Middle frontal gyrus (tissue), 1 donor: ENCODE data around the gene EDNRA.
"Not testable (repeated sequence)": the region's sequence is repeated elsewhere in the genome, so short reads cannot be mapped to it uniquely, and the experiment has no call there.

ENCODE experiments used
- DNase-seq: peaks from one replicate; pipeline ENCODE4 v3.0.0-alpha.2; 2015; ENCODE audit warnings: low spot score; ENCODE audit errors: extremely low spot score

The EDNRA gene

DNA sequence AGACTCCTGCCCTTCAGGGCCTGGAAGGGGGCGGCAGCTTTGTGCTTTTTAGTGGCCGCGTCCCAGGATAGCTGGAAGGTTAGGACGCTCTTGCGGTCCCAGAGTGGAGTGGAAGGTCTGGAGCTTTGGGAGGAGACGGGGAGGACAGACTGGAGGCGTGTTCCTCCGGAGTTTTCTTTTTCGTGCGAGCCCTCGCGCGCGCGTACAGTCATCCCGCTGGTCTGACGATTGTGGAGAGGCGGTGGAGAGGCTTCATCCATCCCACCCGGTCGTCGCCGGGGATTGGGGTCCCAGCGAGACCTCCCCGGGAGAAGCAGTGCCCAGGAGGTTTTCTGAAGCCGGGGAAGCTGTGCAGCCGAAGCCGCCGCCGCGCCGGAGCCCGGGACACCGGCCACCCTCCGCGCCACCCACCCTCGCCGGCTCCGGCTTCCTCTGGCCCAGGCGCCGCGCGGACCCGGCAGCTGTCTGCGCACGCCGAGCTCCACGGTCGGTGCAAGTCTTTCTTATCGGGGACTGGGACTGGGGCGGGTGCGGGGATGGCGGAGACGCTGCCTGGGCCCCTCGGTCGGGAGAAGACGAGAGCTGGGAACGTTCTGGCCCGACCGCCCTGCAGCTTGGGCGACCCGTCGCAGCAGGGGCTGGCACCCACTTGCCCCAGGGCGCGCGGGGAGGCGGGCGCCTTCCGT, at the start of gene EDNRA:
Gene EDNRA (plus strand): TSS at position 207 of the 686 bp plus-strand sequence. CDS start 4,585 bp downstream, outside the sequence.
- no peak for DNase-seq

DNA sequence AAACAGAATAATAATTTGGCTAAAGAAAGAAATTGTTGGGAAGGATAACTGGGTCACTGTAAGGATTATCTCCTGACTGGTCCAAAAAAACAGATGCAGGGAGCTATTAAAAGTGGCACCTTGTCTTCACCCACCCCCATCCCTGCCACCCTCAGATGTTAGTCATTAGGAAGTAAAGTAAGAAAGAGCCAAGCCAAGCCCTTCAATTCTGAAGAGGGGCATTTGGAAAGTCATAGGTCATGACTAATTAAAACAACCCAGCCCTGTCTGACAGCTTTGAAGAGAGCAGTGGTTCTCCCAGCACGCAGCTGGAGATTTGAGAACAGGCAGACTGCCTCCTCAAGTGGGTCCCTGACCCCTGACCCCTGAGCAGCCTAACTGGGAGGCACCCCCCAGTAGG, 46.5 kb upstream of the EDNRA start:
- not testable (repeated sequence) for DNase-seq

DNA sequence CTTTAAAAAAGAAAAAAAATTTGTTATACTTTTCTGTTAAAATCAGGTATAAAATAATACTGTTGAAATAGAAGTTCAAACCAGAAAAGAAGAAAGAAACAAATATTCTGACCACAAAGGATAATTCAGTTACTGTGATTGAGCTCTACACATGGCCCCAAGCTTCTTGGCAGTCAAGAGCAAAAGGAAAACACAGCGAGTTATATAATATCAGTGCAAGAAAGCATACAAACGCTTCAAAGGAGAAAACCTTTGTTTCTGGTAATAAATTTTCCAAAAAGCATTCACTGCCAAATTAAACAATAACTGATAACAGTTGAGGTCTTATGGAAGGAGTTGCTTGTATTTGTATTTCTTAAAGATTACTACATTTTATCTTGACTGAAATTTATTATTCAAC, 40.5 kb upstream of the EDNRA start:
- DNase-seq, result no peak

DNA sequence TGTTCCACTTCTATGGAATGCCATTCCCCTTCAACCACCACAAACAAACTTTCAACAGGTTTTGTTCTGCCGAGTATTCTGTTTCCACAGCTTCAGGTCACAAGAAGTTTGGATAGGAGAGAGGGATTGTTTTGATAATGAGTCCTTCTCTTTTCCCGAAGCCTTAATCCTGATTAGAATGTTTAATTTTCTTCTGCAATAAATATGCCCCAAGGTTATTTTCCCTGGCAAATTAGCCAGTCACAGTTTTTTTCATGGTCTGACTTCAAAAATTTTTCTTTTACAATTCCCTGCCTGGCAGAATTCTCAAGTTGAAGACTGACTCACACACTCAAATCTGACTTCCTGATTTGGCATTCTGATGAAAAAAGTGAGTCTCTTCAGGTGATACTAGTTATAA, 33.1 kb upstream of the EDNRA start:
- DNase-seq, result no peak

DNA sequence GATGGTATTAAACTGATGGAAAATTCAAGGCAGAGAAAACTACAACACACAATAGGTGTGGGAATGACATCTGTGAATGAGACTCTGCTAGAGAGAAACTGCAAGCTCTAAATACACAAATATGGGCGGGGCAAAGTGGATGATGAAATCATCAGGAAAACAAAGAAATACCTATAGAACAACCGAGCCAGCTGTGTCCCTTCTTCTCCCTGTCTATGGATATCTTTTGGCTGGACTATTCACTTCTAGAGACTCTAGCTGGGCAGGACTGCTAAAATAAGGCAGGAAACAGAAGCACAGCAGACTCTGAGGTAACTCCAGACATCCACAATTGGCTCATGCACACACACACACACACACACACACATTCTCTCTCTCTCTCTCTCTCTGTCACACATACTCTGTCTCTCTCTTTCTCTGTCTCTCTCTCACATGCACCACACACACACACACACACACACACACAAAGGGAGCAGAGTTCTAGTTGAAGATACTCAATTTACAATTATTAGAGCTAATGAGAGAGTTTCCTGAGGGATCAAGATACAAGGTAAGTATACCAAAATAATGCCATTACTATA, 27.2 kb upstream of the EDNRA start:
- DNase-seq, result no peak

DNA sequence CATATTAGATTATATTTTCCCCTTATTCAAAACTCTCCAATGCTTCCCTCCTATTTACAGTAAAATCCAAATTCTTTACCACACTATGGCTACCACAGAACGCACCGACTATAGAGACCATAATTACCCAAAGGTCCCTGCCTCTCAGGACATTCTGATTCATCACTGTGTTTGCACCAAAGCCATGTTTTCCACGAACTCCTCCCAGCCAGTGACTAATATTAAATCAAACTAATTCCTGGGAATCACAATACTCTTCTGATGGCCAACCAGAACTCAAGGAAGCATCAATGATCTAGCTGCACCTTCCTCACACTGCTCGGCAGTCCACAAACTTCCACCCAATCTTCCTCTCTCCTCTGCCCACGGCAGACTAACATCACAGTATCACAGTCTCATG, 24.2 kb upstream of the EDNRA start:
- no peak for DNase-seq

DNA sequence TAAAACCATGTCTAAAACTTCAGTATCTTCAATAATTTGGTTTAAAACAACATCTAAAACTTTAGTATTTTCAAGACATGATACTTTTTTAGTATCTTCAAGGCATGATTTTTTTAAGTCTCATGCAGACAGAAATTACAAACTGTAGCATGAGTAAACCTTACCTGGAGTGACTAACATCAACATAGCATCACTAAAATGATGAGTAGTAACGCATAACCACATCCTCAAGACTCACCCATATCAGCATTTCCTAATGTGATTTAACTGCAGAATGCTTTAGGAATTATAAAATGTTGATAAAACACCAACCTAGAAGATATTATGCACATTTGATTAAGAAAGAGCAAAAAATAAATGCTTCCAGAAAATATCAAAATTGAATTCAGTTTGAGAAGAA, 19.7 kb upstream of the EDNRA start:
- DNase-seq, result no peak

DNA sequence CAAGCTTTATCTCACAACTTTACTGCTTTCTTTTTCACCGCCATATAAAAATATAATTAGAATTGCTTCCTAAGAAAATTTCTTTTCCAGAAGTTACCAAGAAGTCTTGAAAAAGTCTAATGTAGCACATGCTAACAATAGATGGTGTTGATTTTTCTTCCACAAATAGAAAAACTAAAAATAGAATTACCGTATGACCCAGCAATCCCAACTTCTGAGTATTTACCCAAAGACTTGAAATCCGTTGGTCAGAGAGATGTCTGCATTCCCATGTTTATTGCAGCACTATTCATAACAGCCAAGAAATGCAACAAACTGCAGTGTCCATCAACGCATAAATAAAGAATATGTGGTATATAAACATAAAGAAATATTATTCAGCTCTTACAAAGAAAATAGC, 17.8 kb upstream of the EDNRA start:
- no peak for DNase-seq

DNA sequence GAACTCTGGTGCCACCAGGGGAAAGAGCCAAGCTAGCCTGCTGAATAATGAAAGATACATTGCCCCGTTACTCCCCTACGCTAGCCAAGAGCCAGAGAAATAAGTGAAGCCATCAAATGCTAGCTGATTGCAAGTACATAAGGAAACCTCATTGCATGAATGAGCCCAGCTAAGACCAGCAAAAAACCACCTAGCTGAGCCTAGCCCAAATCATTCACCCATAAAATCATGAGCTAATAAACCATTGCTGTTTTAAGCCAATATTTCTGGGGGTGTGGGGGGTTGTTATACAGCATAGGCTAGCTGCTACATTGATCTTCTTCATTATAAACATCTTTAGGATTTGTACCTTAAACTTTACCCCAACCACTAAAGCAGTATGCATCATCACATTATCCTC, 15.4 kb upstream of the EDNRA start:
- DNase-seq, result no peak

DNA sequence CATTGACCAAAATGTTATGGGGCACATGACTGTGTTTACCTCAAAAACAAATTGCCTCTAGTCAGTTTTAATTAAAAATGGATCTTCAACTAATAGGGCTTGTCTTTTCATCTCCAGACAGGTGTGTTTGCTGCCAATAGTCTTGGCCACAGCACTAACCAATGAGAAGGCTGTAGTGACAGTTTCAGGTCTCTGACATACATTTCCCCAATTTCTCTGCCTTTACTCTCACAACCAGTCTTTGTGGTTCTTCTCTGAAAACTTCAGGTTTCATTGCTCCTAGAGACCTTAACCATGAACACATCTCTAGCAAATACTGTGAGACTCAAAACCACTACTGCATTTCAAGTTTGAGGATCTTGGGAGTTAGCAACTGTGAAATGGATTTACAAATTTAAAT, 3.5 kb upstream of the EDNRA start:
- DNase-seq, result no peak

DNA sequence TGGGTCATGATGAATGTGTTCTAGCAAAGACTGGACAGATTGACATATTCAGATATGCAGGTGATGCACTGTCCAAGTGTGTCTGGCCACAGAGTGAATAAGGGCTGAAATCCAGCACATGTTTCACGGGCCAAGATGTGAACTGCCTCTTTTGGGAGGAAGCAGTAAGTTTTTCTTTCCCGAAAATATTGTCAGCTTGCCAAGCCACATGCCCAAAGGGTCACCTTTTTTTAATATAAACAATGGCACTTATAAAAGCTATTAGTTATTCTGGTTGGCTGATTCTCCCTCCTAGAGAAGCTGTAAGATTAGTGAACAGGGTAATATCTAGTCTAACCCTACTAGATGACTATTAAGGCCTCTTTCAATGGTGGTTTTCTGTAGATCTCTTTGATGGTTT, 1.5 kb upstream of the EDNRA start:
- DNase-seq, result no peak

DNA sequence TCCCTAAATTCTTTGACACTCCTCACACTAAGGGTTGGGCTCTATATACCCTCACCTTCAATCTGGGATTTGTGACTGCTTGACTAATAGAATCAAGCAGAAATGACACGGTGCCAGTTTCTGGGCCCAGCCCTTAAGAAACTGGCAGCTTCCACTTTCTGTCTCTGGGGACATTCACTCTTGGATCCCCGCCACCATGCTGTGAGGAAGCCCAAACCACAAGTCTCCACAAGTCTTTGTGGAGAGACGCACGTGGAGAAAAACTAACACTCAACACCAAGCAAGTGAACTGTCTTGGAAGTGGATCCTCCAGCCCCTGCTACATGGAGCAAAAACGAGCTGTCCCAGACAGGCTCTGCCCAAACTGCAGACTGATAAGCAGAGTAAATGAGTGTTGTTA, 1.1 kb upstream of the EDNRA start:
- no peak for DNase-seq

DNA sequence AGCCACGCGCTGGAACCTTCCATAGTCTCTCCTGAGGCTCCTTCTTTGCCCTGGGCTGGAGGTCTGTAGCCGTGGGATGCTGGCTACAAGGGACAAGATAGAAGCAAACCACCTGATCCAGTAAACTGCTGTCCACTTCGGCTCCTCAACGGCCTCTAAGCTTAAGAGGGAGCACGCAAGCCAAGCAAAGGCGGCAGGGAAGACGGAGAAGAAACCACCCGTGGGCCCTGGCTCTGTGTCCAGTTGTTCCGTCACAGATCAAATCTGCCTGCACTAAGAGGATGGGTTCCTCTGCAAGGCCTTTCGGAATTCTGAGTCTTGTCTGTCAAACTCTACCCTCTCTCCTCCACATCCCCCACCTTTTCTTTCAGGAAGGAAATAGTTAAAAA, 401 bp upstream of the EDNRA start:
- no peak for DNase-seq

DNA sequence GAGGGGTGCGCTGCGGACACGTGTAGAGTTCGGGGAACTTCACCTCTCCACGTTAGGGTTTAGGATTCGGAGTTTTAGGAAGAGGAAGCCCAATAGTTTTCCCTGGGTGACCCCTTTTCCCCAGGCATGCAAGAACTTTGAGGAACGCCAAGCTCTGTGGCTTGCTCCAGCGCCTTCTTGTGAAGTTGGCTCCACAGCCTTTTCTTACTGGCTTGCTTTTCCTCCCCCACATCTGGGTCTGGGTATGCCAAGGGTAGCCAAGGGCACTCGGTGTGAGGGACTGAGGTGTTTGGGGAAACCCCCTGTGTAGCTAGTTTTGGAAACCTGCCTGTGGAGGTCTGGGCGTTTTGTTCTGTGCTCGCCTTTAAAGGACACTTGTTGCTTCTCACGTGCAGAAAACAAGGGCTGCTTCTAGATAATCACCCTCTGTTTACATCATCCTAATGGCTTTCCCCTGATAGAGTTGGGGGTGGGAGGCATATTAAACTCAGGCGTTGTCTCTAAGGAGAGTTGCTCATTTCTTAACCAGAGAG, 746 bp downstream of the EDNRA start:
- DNase-seq, result no peak

DNA sequence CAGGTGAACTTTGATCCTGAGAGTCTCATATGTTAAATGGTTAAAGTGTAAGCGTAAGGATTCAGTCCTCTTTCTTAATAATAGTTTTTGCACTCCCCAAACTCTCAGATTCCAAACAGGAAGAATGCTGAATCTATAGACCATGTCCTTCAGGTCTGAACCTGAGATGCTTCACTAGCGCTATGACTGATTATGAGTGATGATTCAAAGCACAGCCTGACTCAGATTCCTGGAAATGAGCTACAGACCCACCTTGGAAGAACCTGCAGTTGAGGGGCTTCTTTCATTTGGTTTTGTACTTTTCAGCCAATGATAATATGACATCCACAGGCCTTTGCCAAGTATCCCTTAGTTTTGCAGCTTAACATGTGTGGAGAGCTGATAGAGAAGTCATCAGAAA, 1.4 kb downstream of the EDNRA start:
- DNase-seq, result no peak

DNA sequence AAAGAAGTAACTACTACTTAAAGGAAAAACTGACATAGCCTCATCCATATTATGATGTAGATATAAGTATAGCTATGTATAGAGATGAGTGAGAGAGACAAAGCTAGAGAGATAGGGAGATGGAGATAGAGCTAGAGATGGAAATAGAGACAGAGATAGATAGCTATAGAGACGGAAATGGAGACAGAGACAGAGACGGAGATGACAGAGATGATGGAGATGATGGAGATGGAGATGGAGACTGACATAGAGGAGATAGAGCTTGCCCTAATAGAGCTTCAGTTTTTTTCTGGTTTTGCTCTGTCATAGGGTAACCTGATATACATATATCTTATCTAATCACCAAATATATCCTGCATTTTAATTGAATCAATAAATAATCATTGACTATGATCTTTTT, 4.3 kb downstream of the EDNRA start:
- no peak for DNase-seq

DNA sequence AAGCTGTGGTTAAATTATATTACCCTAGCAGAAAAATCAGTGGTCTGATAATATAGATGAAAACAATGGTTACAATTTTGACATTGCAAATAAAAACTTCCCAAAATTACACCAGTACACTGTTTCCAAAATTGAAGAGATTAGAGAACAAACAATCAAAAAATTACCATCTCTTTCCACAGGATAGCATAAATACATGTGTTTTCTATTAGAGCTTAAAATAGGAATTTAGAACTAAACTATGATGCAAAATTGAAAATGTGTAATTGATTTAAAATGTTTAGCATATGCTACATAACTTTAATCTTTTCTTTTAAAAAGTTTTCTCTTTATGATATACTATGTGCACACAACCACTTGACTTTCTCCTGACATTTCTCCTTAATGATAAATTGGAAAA, 6.7 kb downstream of the EDNRA start:
- no peak for DNase-seq

DNA sequence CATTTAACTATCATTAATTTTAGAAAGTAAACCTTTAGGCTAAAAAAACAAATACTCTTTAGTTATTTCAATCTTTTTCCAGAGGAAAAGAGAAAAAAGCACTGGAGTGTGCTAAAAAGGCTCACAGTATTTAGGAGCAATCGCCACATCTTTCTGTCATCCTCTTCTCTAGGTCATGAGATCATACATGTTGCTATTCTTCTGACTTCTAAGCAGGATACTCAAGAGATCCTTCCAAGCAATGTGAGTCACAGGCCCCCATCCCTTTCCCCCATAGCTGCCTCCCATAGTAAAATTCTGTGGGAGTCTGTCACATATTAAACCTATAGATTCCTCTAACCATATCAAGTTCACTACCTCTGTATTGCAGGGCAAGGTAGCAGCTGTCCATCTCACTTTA, 7.7 kb downstream of the EDNRA start:
- DNase-seq, result no peak

DNA sequence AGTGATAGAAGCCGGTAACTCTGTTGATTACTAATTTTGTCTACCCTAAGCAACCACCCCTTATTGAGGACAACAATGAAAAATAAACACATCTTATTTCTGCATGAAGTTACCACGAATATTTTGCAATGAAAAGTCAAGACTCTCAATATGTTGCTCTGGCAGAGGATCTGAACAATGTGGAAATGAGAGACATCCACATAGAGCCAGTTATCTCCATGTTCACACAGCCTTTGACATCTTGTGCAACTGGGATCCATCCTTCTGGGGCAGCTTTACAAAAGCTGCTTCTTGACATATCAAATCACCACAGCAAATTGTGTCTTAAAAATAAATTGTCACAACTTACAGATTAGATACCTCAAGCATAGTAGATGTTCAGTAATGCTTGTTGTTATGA, 10.2 kb downstream of the EDNRA start:
- DNase-seq, result no peak

DNA sequence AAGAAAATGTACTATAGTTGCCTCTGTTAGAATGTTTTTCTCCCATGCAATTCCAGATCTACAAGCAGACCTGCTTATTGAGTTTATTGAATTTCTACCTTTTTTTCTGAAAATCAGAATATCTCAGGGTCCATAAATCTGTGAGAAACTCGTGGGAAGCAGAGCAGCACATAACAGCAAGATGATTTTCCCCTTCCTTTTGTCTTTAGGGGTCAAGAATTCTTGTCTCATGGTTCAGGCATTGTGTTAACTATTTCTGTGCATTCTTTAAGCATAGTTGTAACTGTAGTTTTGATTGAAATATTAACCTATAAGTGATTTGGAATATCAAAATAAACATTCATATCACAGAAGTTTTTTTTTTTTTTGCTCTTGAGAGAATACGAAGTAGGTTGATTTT, 11.4 kb downstream of the EDNRA start:
- DNase-seq, result no peak

DNA sequence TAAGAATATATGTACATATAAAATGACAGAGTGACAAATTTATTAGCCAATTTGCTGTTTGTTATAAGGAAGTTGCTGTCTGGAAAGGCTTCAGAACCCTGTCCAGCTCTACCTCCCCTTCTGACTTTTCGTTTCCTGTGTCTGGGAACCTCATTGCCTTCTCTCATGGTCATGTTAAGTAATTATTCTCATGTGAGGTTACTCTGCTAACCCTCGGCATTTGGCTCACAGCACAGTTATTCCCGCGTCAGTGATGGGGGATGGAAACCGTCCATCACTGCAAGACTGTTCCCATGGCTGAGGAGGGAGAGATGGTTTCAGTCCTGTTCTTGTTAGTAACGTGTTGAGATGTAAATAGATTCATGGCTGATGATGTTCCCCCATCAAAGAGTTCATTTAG, 11.9 kb downstream of the EDNRA start:
- DNase-seq, result no peak

DNA sequence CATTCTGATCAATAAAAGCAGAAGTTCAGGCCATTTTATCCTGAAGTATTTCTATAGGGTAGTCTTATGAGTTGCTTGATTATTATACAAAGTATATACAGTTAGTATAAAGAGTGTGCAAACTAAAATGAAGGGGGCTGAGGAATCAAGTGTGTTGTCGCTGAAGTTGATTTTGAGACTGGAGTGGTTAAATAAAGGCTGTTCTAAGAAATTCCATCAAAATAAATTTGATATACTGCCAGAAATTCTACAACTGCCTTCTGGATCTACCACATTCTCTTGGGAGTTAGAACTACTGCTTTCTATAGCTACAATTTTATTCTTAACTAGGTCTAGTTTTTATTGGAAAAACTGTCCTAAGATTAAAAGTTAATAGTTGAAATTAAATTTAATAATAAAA, 12.4 kb downstream of the EDNRA start:
- DNase-seq, result no peak

DNA sequence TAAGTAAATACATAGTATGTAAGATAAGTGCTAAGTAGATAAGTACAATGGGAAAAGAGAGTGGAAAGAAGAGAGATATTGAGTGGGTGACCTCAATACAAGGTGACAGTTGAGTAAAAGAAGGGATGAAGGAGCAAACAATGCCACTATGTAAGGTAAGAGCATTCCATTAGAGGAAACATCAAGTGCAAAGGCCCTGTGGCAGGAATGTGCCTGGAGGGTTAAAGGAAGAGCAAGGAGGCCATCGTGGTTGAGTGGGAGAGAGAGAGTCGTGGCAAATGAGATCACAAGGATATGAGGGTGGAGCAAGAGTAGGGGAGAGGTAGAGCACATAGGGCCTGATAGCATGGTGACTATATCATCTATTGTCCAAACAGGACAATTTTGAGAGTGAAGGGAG, 13.4 kb downstream of the EDNRA start:
- DNase-seq, result no peak
